Measurements from ENCODE around the gene SOCS1. TPM values are rescaled to one million over a fixed set of nuclear protein-coding genes. Genes with fewer than 3 reads are reported as not detected.

Gene SOCS1
- total RNA-seq, 1 experiment from 2014 or later = 12.5 TPM

DNA sequence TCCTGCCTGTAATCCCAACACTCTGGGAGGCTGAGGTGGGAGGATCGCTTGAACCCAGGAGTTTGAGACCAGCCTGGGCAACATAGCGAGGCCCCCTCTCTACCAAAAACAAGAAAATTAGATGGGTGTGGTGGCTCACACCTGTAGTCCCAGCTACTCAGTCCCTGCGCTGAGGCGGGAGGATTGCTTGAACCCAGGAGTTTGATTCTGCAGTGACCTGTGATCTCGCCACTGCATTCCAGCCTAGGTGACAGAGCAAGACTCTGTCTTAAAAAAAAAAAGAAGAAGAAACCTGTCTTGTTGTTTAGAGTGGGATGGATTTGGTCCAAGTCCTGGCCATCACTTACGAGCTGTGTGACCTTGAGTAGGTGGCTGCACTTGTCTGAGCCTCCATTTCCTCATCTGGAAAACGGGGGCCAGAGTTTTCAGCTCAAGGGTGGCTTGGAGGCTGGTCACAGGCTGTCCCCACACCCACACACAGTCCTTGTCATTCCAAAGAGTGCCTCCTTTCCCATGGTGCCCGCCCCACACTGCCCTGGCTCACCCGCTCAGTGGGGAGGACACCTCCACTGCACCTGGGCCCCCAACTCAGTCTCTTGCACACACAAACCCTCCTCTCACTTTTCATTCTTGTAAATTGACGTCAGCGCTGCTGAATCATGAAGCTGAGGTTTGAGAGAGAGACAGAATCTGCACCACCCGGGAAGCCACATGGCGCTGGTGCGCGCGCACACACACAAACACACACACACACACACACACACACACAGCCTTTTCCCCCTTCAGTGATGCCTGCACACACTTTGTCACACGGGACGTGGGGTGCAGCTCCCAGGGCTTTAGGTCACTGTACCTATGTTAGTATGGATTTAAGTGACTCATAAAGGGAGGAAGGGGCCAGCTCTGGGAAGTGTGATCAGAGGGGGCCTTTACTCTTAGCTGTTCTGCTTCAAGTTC, 4.2 kb downstream of the SOCS1 start:
- Histone ChIP-seq H3K4me2 (ENCODE audit: low read length) (no peak overlapping the region), H4K20me1 (ENCODE audit: low read length) (peaks cover 22% of the 10 kb centered on the region), H3F3A (ENCODE audit: low read length, unreplicated experiment) (no peaks in the 10 kb centered on the region), H2AFZ (ENCODE audit: low read length) (no peak overlapping the region), H3K4me1 (ENCODE audit: insufficient read depth, low read length) (peaks cover 18% of the 10 kb centered on the region), H3K36me3 (ENCODE audit: low read depth, low read length) (no peaks in the 10 kb centered on the region), H3K27me3 (ENCODE audit: low read length) (no peaks in the 10 kb centered on the region), H3K9me3 (ENCODE audit: low read length) (no peaks in the 10 kb centered on the region), H3K9me2 (replicated peaks; ENCODE audit: low read length) (no peaks in the 10 kb centered on the region), H3K9ac (ENCODE audit: low read length) (no peak overlapping the region), H3K79me2 (ENCODE audit: low read length) (peaks cover 26% of the 10 kb centered on the region), H3K27ac (ENCODE audit: low read length) (no peak overlapping the region), H3K4me3 (ENCODE audit: low read length) (no peak overlapping the region)
- no peak for ATAC-seq
- DNase-seq = no peak
- no peak for TF ChIP-seq EZH2phosphoT487 (IDR thresholded peaks at IDR 0.05; ENCODE audit: borderline replicate concordance, low read length)
- TF ChIP-seq EZH2 (IDR thresholded peaks at IDR 0.05; ENCODE audit: low read length, unreplicated experiment) = no peak
- TF ChIP-seq, protein P1, sequence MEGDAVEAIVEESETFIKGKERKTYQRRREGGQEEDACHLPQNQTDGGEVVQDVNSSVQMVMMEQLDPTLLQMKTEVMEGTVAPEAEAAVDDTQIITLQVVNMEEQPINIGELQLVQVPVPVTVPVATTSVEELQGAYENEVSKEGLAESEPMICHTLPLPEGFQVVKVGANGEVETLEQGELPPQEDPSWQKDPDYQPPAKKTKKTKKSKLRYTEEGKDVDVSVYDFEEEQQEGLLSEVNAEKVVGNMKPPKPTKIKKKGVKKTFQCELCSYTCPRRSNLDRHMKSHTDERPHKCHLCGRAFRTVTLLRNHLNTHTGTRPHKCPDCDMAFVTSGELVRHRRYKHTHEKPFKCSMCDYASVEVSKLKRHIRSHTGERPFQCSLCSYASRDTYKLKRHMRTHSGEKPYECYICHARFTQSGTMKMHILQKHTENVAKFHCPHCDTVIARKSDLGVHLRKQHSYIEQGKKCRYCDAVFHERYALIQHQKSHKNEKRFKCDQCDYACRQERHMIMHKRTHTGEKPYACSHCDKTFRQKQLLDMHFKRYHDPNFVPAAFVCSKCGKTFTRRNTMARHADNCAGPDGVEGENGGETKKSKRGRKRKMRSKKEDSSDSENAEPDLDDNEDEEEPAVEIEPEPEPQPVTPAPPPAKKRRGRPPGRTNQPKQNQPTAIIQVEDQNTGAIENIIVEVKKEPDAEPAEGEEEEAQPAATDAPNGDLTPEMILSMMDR (conservative IDR thresholded peaks at IDR 0.05; ENCODE audit: low read depth, low read length) = no peak
- no TSS peak for BruUV-seq (replicated peaks)
- ChIA-PET CTCF (no interaction called here), POLR2A (ENCODE audit: unreplicated experiment) (no interaction called here)
- intact Hi-C loops (cut with micrococcal nuclease) = loop anchor here (10.0 kb wide), 1 partner anchor 117 kb away; no protein-coding TSS in a partner anchor

DNA sequence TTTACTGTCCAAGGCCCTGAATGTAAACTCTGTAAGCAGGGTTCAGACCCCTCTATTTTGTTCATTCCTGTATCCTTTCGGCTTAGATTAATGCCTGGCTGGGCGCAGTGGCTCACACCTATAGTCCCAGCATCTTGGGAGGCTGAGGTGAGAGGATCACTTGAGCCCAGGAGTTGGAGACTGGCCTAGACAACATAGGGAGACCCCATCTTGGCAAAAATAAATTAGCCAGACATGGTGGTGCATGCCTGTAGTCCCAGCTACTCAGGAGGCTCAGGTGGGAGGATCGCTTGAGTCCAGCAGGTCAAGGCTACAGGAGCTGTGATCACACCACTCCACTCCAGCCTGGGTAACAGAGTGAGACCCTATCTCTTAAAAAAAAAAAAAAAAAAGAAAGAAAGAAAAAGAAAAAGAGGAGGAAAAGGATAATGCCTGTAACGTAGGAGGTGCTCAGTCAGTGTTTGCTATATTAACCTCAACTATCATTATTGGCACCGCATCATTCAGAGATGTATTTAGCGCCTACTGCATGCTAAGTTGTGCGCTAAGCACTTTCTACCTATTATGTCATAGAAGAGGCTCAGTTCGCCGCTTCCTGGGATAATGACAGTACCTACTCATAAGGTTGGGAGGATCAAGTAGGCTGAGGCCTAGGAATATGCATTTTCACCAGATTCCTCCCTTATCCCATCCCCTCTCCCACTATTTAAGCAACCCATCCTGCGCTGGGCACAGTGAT, 5.0 kb downstream of the SOCS1 start:
- BruUV-seq (replicated peaks) = no TSS peak
- peaks cover 22% of the 10 kb centered on the region for H4K20me1 ChIP-seq (ENCODE audit: low read length)
- H3K4me2 ChIP-seq (ENCODE audit: low read length) = no peak overlapping the region
- no peak overlapping the region for H3K9ac ChIP-seq (ENCODE audit: low read length)
- intact Hi-C loops (cut with micrococcal nuclease) = loop anchor here (10.0 kb wide), 1 partner anchor 116 kb away; no protein-coding TSS in a partner anchor
- H2AFZ ChIP-seq (ENCODE audit: low read length) = no peak overlapping the region
- H3K9me2 ChIP-seq (replicated peaks; ENCODE audit: low read length) = no peaks in the 10 kb centered on the region
- H3K9me3 ChIP-seq (ENCODE audit: low read length) = no peaks in the 10 kb centered on the region
- POLR2A ChIA-PET (ENCODE audit: unreplicated experiment) = no interaction called here
- H3K27ac ChIP-seq (ENCODE audit: low read length) = no peak overlapping the region
- CTCF ChIA-PET = no interaction called here
- no peak for ATAC-seq
- H3K27me3 ChIP-seq (ENCODE audit: low read length) = no peaks in the 10 kb centered on the region
- no peak overlapping the region for H3K4me3 ChIP-seq (ENCODE audit: low read length)
- H3K36me3 ChIP-seq (ENCODE audit: low read depth, low read length) = no peaks in the 10 kb centered on the region
- H3K79me2 ChIP-seq (ENCODE audit: low read length) = peaks cover 26% of the 10 kb centered on the region
- no peaks in the 10 kb centered on the region for H3F3A ChIP-seq (ENCODE audit: low read length, unreplicated experiment)
- no peak for DNase-seq
- H3K4me1 ChIP-seq (ENCODE audit: insufficient read depth, low read length) = peaks cover 17% of the 10 kb centered on the region
- TF ChIP-seq EZH2phosphoT487 (IDR thresholded peaks at IDR 0.05; ENCODE audit: borderline replicate concordance, low read length) = no peak
- TF ChIP-seq, protein P1 (conservative IDR thresholded peaks at IDR 0.05; ENCODE audit: low read depth, low read length) = no peak
- no peak for TF ChIP-seq EZH2 (IDR thresholded peaks at IDR 0.05; ENCODE audit: low read length, unreplicated experiment)

Measured in PC-3 (cell line).